Upper lobe of left lung (tissue), 4 donors: ENCODE results near the gene PYURF.

Experiments
- CTCF ChIP-seq, 6 experiments: fragments of 450-650 bp in 4 of 6; fragments of 200-600 bp in 2 of 6; sonication (generic) in 2 of 6; IDR thresholded peaks; one replicate each; pipeline ENCODE4 v1.5.1; 2016 to 2019; ENCODE audit warnings: antibody characterized with exemption in 6 of 6
- EP300 ChIP-seq, 4 donors: sonication (generic); formaldehyde crosslinking; IDR thresholded peaks; one replicate each; pipeline ENCODE4 v1.5.1; 2017; ENCODE audit warnings: antibody characterized with exemption in 4 of 4, control low read depth in 2 of 4
- POLR2A ChIP-seq, 4 donors: fragments of 450-650 bp; IDR thresholded peaks; one replicate each; pipeline ENCODE4 v1.5.1; 2016 to 2017; ENCODE audit warnings: antibody characterized with exemption in 4 of 4, mild to moderate bottlenecking in 2 of 4
- POLR2AphosphoS5 ChIP-seq, 2 donors: sonication (generic); formaldehyde crosslinking; IDR thresholded peaks; one replicate each; pipeline ENCODE4 v1.5.1; 2017; ENCODE audit warnings: antibody characterized with exemption in 2 of 2

GRCh38 chr4:88524171-88524570 is 595 bp upstream of the PYURF start:
- TF ChIP-seq EP300 (IDR thresholded peaks at IDR 0.05): no peak
- no peak for TF ChIP-seq POLR2AphosphoS5 (IDR thresholded peaks at IDR 0.05)
- no peak for TF ChIP-seq CTCF (IDR thresholded peaks at IDR 0.05)
- TF ChIP-seq POLR2A (IDR thresholded peaks at IDR 0.05): no peak
